Measurements from ENCODE around the gene BRD3OS.

Gene BRD3OS

GRCh38 chr9:133989625-133990365 lies 35.5 kb upstream of the BRD3OS start:
- no peak for DNase-seq

- peak; percentile 26 for DNase-seq
These were observed 34.7 kb upstream of the BRD3OS start for GRCh38 chr9:133990366-133991213.

GRCh38 chr9:133991214-133991921 lies 33.9 kb upstream of the BRD3OS start:
- no peak for DNase-seq

GRCh38 chr9:133991964-133992779 lies 33.1 kb upstream of the BRD3OS start, which contains the start of gene VAV2:
VAV2 (minus strand) TSS chr9:133992324; CDS start chr9:133992278, 46 bp downstream.
- peak; percentile 39 for DNase-seq

- DNase-seq, result peak; percentile 84
These were observed 32.3 kb upstream of the BRD3OS start for GRCh38 chr9:133992780-133993634.

- DNase-seq, result no peak
These were observed 31.5 kb upstream of the BRD3OS start for GRCh38 chr9:133993635-133994253.

- peak; percentile 52 for DNase-seq
These were observed 30.8 kb upstream of the BRD3OS start for GRCh38 chr9:133994353-133995011.

- DNase-seq, result no peak
These were observed 30.0 kb upstream of the BRD3OS start for GRCh38 chr9:133995012-133995896.

GRCh38 chr9:133996531-133997520 lies 28.5 kb upstream of the BRD3OS start:
- DNase-seq, result no peak

- no peak for DNase-seq
These were observed 27.7 kb upstream of the BRD3OS start for GRCh38 chr9:133997584-133997983.

- DNase-seq, result no peak
These were observed 26.2 kb upstream of the BRD3OS start for GRCh38 chr9:133998915-133999595.

- no peak for DNase-seq
These were observed 25.4 kb upstream of the BRD3OS start for GRCh38 chr9:133999851-134000265.

GRCh38 chr9:134002796-134003195 lies 22.5 kb upstream of the BRD3OS start:
- no peak for DNase-seq

GRCh38 chr9:134003237-134003636 lies 22.0 kb upstream of the BRD3OS start:
- no peak for DNase-seq

- DNase-seq, result no peak
These were observed 21.0 kb upstream of the BRD3OS start for GRCh38 chr9:134004131-134004873.

- no peak for DNase-seq
These were observed 20.4 kb upstream of the BRD3OS start for GRCh38 chr9:134004881-134005280.

- no peak for DNase-seq
These were observed 19.9 kb upstream of the BRD3OS start for GRCh38 chr9:134005381-134005780.
